Measurements from ENCODE around the gene HJV.
A peak's percentile ranks its signal among the peaks of the same experiment; 100 is the strongest.

HJV gene

GRCh38 chr1:145992958-145993617, 28.4 kb downstream of the HJV start:
- DNase-seq = no peak

GRCh38 chr1:145992502-145992936, 29.0 kb downstream of the HJV start:
- DNase-seq = peak in 1 of 6 experiments; percentile 21

GRCh38 chr1:145991735-145992412, 29.7 kb downstream of the HJV start:
- DNase-seq = peak in 2 of 6 experiments; percentile 32 to 35

- DNase-seq = peak in 2 of 6 experiments; percentile 6 to 13
Measured at GRCh38 chr1:145990249-145990855, 31.2 kb downstream of the HJV start.

- peak in 4 of 6 experiments; percentile 13 to 44 (median 35) for DNase-seq
Measured at GRCh38 chr1:145988773-145989172, 32.8 kb downstream of the HJV start.

GRCh38 chr1:145987926-145988325, 33.6 kb downstream of the HJV start:
- no peak for DNase-seq

GRCh38 chr1:145986551-145986950, 35.0 kb downstream of the HJV start:
- DNase-seq = no peak

- no peak for DNase-seq
Measured at GRCh38 chr1:145985502-145986439, 35.8 kb downstream of the HJV start.

- no peak for DNase-seq
Measured at GRCh38 chr1:145985129-145985501, 36.4 kb downstream of the HJV start.

GRCh38 chr1:145983960-145984830, 37.3 kb downstream of the HJV start:
- DNase-seq = peak in 2 of 6 experiments; percentile 4 to 17

- no peak for DNase-seq
Measured at GRCh38 chr1:145983206-145983675, 38.3 kb downstream of the HJV start.

GRCh38 chr1:145982010-145982723, 39.4 kb downstream of the HJV start:
- no peak for DNase-seq

- DNase-seq = no peak
Measured at GRCh38 chr1:145980457-145980994, 41.0 kb downstream of the HJV start.

- peak in 5 of 6 experiments; percentile 28 to 66 (median 58) for DNase-seq
Measured at GRCh38 chr1:145979746-145980456, 41.6 kb downstream of the HJV start.

- DNase-seq = peak; percentile 51 to 78 (median 69)
Measured at GRCh38 chr1:145978854-145979745, 42.4 kb downstream of the HJV start.

GRCh38 chr1:145978471-145978853, 43.1 kb downstream of the HJV start:
- DNase-seq = peak in 1 of 6 experiments; percentile 18

GRCh38 chr1:145977486-145978470, 43.8 kb downstream of the HJV start:
- DNase-seq = peak; percentile 31 to 79 (median 71)

- DNase-seq = no peak
Measured at GRCh38 chr1:145977016-145977415, 44.5 kb downstream of the HJV start.

Measured in stimulated activated naive CD4-positive, alpha-beta T cell (primary cell).